Heart left ventricle (tissue), 13 donors: ENCODE data around the gene CLK4.

Experiments used
- CTCF ChIP-seq, 12 donors: fragments of 200-600 bp; sonication (generic) in 4 of 12; IDR thresholded peaks; one replicate each; pipeline versions ENCODE4 v1.5.0 to v1.8.0; 2018 to 2022; ENCODE audit warnings: antibody characterized with exemption in 12 of 12, mild to moderate bottlenecking in 5 of 12
- POLR2A ChIP-seq, 2 donors: fragments of 450-650 bp; IDR thresholded peaks; one replicate each; pipeline ENCODE4 v1.6.1; 2017; ENCODE audit warnings: antibody characterized with exemption in 2 of 2, mild to moderate bottlenecking in 2 of 2, moderate library complexity in 2 of 2
- donor health status: ischemic (EF 13 %, LVEDD 7.1; RV severe dilation, severe dysfunction).
- donor health status: DM: no; HTN: yes; CAD: no.
- donor health status: DM: no; HTN: no; CAD: no.
- donor health status: ischemic (EF 25% LVEDD 6.9; RV normal size, moderate dysfunction).
- donor health status: ischemic (EF 25% LVEDD 5.7; RV mildly dilated, moderate dysfunction).
- donor health status: ischemic (EF 35%, LVEDD 5.7; RV mildly dilated, moderate dysfunction).
- donor health status: nonischemic (EF 11% LVEDD 7.7; RV severe dilation, severe dysfunction).
- donor health status: DM: yes; HTN: yes; CAD: no.
- donor health status: PGD.
- donor health status: ischemic (EF 29% LVEDD 5.4; RV normal size, mild dysfunction).
- donor health status: nonischemic (EF 23%, LVEDD 6.1; RV moderate dilation, normal function).

GRCh38 chr5:178675922-178676321, 49.1 kb upstream of the CLK4 start:
- TF ChIP-seq CTCF (IDR thresholded peaks at IDR 0.05) (no peak), POLR2A (IDR thresholded peaks at IDR 0.05) (no peak)
